Activated T-cell treated with anti-CD3 and anti-CD28 coated beads for 48 hours (primary cell): Measurements from ENCODE around the gene MYPN.
"Not testable (repeated sequence)": the region's sequence is repeated elsewhere in the genome, so short reads cannot be mapped to it uniquely, and the experiment has no call there.

Experiments used
- DNase-seq: peaks from one replicate; pipeline ENCODE4 v3.0.0-alpha.2; 2020; ENCODE audit warnings: low read depth

Gene MYPN

GRCh38 chr10:68109331-68109730 is at the start of gene MYPN:
MYPN (plus strand) TSS chr10:68109488; CDS start chr10:68121439, 11,951 bp downstream.
- DNase-seq, result no peak

- DNase-seq, result no peak
These were observed 42.3 kb upstream of the MYPN start for GRCh38 chr10:68067029-68067428.

GRCh38 chr10:68067508-68067907 is 41.8 kb upstream of the MYPN start:
- DNase-seq, result no peak

GRCh38 chr10:68073631-68074030 is 35.7 kb upstream of the MYPN start:
- no peak for DNase-seq

- no peak for DNase-seq
These were observed 35.1 kb upstream of the MYPN start for GRCh38 chr10:68074031-68074774.

- peak; percentile 88 for DNase-seq
These were observed 34.3 kb upstream of the MYPN start, which contains the start of gene HERC4 for GRCh38 chr10:68074775-68075549. HERC4 (minus strand) TSS chr10:68075283; CDS start chr10:68073108, 2,175 bp downstream.

- no peak for DNase-seq
These were observed 33.7 kb upstream of the MYPN start for GRCh38 chr10:68075550-68076004.

- not testable (repeated sequence) for DNase-seq
These were observed 33.2 kb upstream of the MYPN start for GRCh38 chr10:68076081-68076480.

GRCh38 chr10:68077026-68077425 is 32.3 kb upstream of the MYPN start:
- DNase-seq, result no peak

- DNase-seq, result no peak
These were observed 29.9 kb upstream of the MYPN start for GRCh38 chr10:68079434-68079833.

- no peak for DNase-seq
These were observed 28.3 kb upstream of the MYPN start for GRCh38 chr10:68080853-68081431.

- DNase-seq, result no peak
These were observed 27.4 kb upstream of the MYPN start for GRCh38 chr10:68081916-68082315.

GRCh38 chr10:68082872-68083271 is 26.4 kb upstream of the MYPN start:
- DNase-seq, result no peak

- no peak for DNase-seq
These were observed 25.3 kb upstream of the MYPN start for GRCh38 chr10:68083953-68084352.

- DNase-seq, result no peak
These were observed 24.8 kb upstream of the MYPN start for GRCh38 chr10:68084469-68084868.

- DNase-seq, result no peak
These were observed 23.3 kb upstream of the MYPN start for GRCh38 chr10:68086011-68086410.

- no peak for DNase-seq
These were observed 22.2 kb upstream of the MYPN start for GRCh38 chr10:68086910-68087684.

GRCh38 chr10:68087685-68088401 is 21.4 kb upstream of the MYPN start:
- no peak for DNase-seq

- no peak for DNase-seq
These were observed 20.5 kb upstream of the MYPN start for GRCh38 chr10:68088740-68089139.

GRCh38 chr10:68090586-68090985 is 18.7 kb upstream of the MYPN start:
- DNase-seq, result no peak

GRCh38 chr10:68092512-68092911 is 16.8 kb upstream of the MYPN start:
- DNase-seq, result no peak
